Liver (tissue), 9 donors: ENCODE data around the gene SLC2A4RG. TPM values are rescaled to one million over a fixed set of nuclear protein-coding genes. Genes with fewer than 3 reads are reported as not detected.

Experiments
- DNase-seq: peaks from one replicate; pipeline ENCODE4 v3.0.0-alpha.2; 2017; ENCODE audit warnings: low spot score
- H3K27ac ChIP-seq, 2 donors: one replicate each; pipeline ENCODE4 v1.7.0; 2013; ENCODE audit warnings: inconsistent platforms in 2 of 2, low read length in 2 of 2, control low read depth in 1 of 2, low read depth in 1 of 2, mild to moderate bottlenecking in 1 of 2
- H3K27me3 ChIP-seq, 4 donors: one replicate each; pipeline versions ENCODE4 v1.6.1 to v1.7.0; 2013; ENCODE audit warnings: low read length in 3 of 4, inconsistent platforms in 1 of 4, mild to moderate bottlenecking in 1 of 4, moderate library complexity in 1 of 4; ENCODE audit not compliant: control insufficient read depth in 4 of 4, insufficient read depth in 4 of 4
- H3K36me3 ChIP-seq, 4 donors: one replicate each; pipeline versions ENCODE4 v1.6.1 to v1.7.0; 2013; ENCODE audit warnings: low read length in 3 of 4, mild to moderate bottlenecking in 3 of 4, low read depth in 1 of 4, moderate library complexity in 1 of 4; ENCODE audit not compliant: control insufficient read depth in 4 of 4, insufficient read depth in 3 of 4
- H3K4me1 ChIP-seq, 4 donors: one replicate each; pipeline versions ENCODE4 v1.6.1 to v1.7.0; 2013; ENCODE audit warnings: low read length in 3 of 4, mild to moderate bottlenecking in 3 of 4, moderate library complexity in 1 of 4; ENCODE audit not compliant: control insufficient read depth in 4 of 4, insufficient read depth in 4 of 4
- H3K4me3 ChIP-seq, 3 donors: one replicate each; pipeline versions ENCODE4 v1.6.1 to v1.7.0; 2013; ENCODE audit warnings: low read length in 3 of 3, control low read depth in 1 of 3, low read depth in 1 of 3, mild to moderate bottlenecking in 1 of 3
- H3K9ac ChIP-seq, 2 donors: one replicate each; pipeline ENCODE4 v1.7.0; 2013; ENCODE audit warnings: low read length in 2 of 2, mild to moderate bottlenecking in 2 of 2, moderate library complexity in 2 of 2, control low read depth in 1 of 2, low read depth in 1 of 2
- H3K9me3 ChIP-seq, 4 donors: one replicate each; pipeline versions ENCODE4 v1.6.1 to v1.7.0; 2013; ENCODE audit warnings: low read length in 3 of 4; ENCODE audit not compliant: control insufficient read depth in 4 of 4
- CTCF ChIP-seq: fragments of 150-350 bp; IDR thresholded peaks from 2 replicates; pipeline ENCODE4 v1.5.1; 2017; ENCODE audit warnings: improper control_type of control experiment, low read depth, low read length; ENCODE audit not compliant: missing input control
- EGR1 ChIP-seq, 2 donors: IDR thresholded peaks; 2 replicates each; pipeline ENCODE4 v1.6.1; 2016 to 2018; ENCODE audit warnings: antibody characterized with exemption in 2 of 2, low read depth in 2 of 2
- FOXA1 ChIP-seq: IDR thresholded peaks from 2 replicates; pipeline ENCODE4 v1.6.1; 2016; ENCODE audit warnings: antibody characterized with exemption
- FOXA2 ChIP-seq: IDR thresholded peaks from 2 replicates; pipeline ENCODE4 v1.6.1; 2016; ENCODE audit warnings: antibody characterized with exemption
- GABPA ChIP-seq, 2 donors: IDR thresholded peaks in 1 of 2; conservative IDR thresholded peaks in 1 of 2; 2 replicates each; pipeline ENCODE4 v1.6.1; 2016; ENCODE audit warnings: antibody characterized with exemption in 2 of 2, mild to moderate bottlenecking in 1 of 2, moderate library complexity in 1 of 2
- HNF4A ChIP-seq, 2 donors: conservative IDR thresholded peaks; 2 replicates each; pipeline ENCODE4 v1.6.1; 2016; ENCODE audit warnings: antibody characterized with exemption in 2 of 2, mild to moderate bottlenecking in 2 of 2
- JUND ChIP-seq, 2 donors: IDR thresholded peaks; 2 replicates each; pipeline ENCODE4 v1.6.1; 2016; ENCODE audit warnings: antibody characterized with exemption in 2 of 2
- NR2F2 ChIP-seq: IDR thresholded peaks from 2 replicates; pipeline ENCODE4 v1.6.1; 2016; ENCODE audit warnings: antibody characterized with exemption
- RAD21 ChIP-seq, 2 donors: IDR thresholded peaks; 2 replicates each; pipeline ENCODE4 v1.6.1; 2016; ENCODE audit warnings: antibody characterized with exemption in 2 of 2, mild to moderate bottlenecking in 2 of 2
- RXRA ChIP-seq, 2 donors: IDR thresholded peaks; 2 replicates each; pipeline ENCODE4 v1.6.1; 2017 to 2018; ENCODE audit warnings: antibody characterized with exemption in 2 of 2, mild to moderate bottlenecking in 1 of 2
- SP1 ChIP-seq: IDR thresholded peaks from 2 replicates; pipeline ENCODE4 v1.6.1; 2018; ENCODE audit warnings: antibody characterized with exemption, mild to moderate bottlenecking
- TAF1 ChIP-seq: conservative IDR thresholded peaks from 2 replicates; pipeline ENCODE4 v1.6.1; 2016; ENCODE audit warnings: antibody characterized with exemption, mild to moderate bottlenecking
- YY1 ChIP-seq: IDR thresholded peaks from 2 replicates; pipeline ENCODE4 v1.6.1; 2016; ENCODE audit warnings: antibody characterized with exemption, mild to moderate bottlenecking
- ZBTB33 ChIP-seq: IDR thresholded peaks from 2 replicates; pipeline ENCODE4 v1.6.1; 2016; ENCODE audit warnings: antibody characterized with exemption
- WGBS: extraction: QIAGEN DNeasy Blood & Tissue Kit; methylation state at CpG from one replicate; pipeline ENCODE4 v1.1.7; 2013; 5-methylcytosine and 5-hydroxymethylcytosine counted together
- polyA plus RNA-seq, 2 donors: library from polyadenylated mRNA; stranded (reverse) in 1 of 2; unstranded in 1 of 2; fragments of 200-250 nt in 1 of 2; fragments of >200 nt in 1 of 2; fragmentation: Nextera tagmentation in 1 of 2; extraction: Ambion mirVana in 1 of 2; gene quantifications; one replicate each; pipeline versions ENCODE4 v1.2.1 to v1.2.3, GENCODE V29; 2013 to 2015
- total RNA-seq, 2 donors: library from RNA; depleted of rRNA; stranded (reverse); fragments of >200 nt; gene quantifications; one replicate each; pipeline ENCODE4 v1.2.3, GENCODE V29; 2014
- TF ChIP-seq, protein P1 (sequence below): IDR thresholded peaks from 2 replicates; pipeline ENCODE4 v1.6.1; 2016; ENCODE audit warnings: antibody characterized with exemption, mild to moderate bottlenecking
- TF ChIP-seq, protein P2 (sequence below): IDR thresholded peaks from 2 replicates; pipeline ENCODE4 v1.6.1; 2016; ENCODE audit warnings: antibody characterized with exemption
- donor health status: healthy.
- donor health status: healthy.
- donor health status: healthy.
- donor health status: healthy.
- donor health status: healthy.

The SLC2A4RG gene
- total and polyA plus RNA-seq, 4 donors, result 22.2 to 39.7 (median 29.4) TPM

DNA sequence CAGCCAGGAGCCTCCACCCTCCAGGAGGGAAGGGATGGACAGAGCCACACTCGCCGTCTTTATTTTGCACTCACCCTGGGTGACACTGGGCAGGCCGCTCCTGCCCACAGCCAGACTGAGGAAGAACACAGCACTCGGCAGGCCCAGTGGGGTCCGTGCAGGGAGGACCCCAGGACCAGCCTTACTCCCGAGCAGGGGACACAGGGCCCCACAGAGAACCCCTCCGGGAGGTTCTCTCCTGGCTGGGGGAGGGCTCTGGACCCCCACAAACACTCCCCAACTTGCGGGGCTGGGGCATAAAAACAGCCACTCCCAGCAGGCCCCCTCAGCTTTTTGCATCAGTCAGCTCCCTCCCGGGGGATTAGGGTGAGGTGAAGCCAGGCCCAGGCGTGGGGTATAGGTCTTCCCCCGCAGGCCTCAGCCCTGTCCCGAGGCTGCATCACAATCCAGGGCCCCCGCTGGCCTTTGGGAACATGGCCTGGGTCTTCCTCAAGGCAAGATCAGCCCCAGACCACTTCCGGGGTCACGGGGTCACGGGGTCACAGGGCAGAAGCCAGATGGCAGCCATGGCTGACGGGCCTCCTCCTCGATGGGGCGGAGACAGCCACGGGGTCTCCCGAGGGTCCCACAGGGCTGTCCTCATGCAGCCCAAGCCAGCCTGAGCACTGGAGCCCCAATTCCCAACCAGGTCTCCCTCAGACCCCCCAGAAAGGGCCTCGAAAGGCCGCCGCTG lies 39.9 kb upstream of the SLC2A4RG start:
- H3K9me3 ChIP-seq, result no peaks in the 10 kb centered on the region
- DNase-seq, result no peak
- peaks cover 0 to 14% (median 1%) of the 10 kb centered on the region in 4 donors for H3K36me3 ChIP-seq
- 87% methylated on average over 24 of the region's 24 CpGs for WGBS
- peaks cover 7 to 22% (median 13%) of the 10 kb centered on the region in 4 donors for H3K4me1 ChIP-seq
- H3K27ac ChIP-seq, result no peak overlapping the region
- H3K4me3 ChIP-seq, result no peak overlapping the region
- TF ChIP-seq GABPA (IDR thresholded peaks at IDR 0.05 in 1 of 2, conservative IDR thresholded peaks at IDR 0.05 in 1 of 2) (no peak), FOXA2 (no peak), ZBTB33 (no peak), SP1 (no peak), CTCF (no peak), JUND (IDR thresholded peaks at IDR 0.05) (no peak), RAD21 (IDR thresholded peaks at IDR 0.05) (no peak), NR2F2 (no peak), YY1 (no peak), HNF4A (conservative IDR thresholded peaks at IDR 0.05) (no peak), TAF1 (no peak), RXRA (IDR thresholded peaks at IDR 0.05) (no peak), EGR1 (IDR thresholded peaks at IDR 0.05; ENCODE audit: low read depth in 2 of 2) (no peak), FOXA1 (no peak)
- TF ChIP-seq, protein P1, sequence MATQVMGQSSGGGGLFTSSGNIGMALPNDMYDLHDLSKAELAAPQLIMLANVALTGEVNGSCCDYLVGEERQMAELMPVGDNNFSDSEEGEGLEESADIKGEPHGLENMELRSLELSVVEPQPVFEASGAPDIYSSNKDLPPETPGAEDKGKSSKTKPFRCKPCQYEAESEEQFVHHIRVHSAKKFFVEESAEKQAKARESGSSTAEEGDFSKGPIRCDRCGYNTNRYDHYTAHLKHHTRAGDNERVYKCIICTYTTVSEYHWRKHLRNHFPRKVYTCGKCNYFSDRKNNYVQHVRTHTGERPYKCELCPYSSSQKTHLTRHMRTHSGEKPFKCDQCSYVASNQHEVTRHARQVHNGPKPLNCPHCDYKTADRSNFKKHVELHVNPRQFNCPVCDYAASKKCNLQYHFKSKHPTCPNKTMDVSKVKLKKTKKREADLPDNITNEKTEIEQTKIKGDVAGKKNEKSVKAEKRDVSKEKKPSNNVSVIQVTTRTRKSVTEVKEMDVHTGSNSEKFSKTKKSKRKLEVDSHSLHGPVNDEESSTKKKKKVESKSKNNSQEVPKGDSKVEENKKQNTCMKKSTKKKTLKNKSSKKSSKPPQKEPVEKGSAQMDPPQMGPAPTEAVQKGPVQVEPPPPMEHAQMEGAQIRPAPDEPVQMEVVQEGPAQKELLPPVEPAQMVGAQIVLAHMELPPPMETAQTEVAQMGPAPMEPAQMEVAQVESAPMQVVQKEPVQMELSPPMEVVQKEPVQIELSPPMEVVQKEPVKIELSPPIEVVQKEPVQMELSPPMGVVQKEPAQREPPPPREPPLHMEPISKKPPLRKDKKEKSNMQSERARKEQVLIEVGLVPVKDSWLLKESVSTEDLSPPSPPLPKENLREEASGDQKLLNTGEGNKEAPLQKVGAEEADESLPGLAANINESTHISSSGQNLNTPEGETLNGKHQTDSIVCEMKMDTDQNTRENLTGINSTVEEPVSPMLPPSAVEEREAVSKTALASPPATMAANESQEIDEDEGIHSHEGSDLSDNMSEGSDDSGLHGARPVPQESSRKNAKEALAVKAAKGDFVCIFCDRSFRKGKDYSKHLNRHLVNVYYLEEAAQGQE, result no peak
- TF ChIP-seq, protein P2, sequence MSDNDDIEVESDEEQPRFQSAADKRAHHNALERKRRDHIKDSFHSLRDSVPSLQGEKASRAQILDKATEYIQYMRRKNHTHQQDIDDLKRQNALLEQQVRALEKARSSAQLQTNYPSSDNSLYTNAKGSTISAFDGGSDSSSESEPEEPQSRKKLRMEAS, result no peak
- H3K27me3 ChIP-seq, result no peaks in the 10 kb centered on the region
- H3K9ac ChIP-seq, result no peak overlapping the region
